BLaER1 (cell line): ENCODE data around the gene GPR82.

Source experiments
- H3K27ac ChIP-seq: shearing (Covaris generic); formaldehyde crosslinking; 2 replicates; pipeline ENCODE4 v1.8.1; 2022
- H3K27me3 ChIP-seq: shearing (Covaris generic); formaldehyde crosslinking; 2 replicates; pipeline ENCODE4 v1.8.1; 2022
- H3K36me3 ChIP-seq: shearing (Covaris generic); formaldehyde crosslinking; 2 replicates; pipeline ENCODE4 v1.8.1; 2022
- H3K4me1 ChIP-seq: shearing (Covaris generic); formaldehyde crosslinking; 2 replicates; pipeline ENCODE4 v1.8.1; 2022
- H3K4me2 ChIP-seq: shearing (Covaris generic); formaldehyde crosslinking; 2 replicates; pipeline ENCODE4 v1.8.1; 2022
- H3K4me3 ChIP-seq: shearing (Covaris generic); formaldehyde crosslinking; 2 replicates; pipeline ENCODE4 v1.8.1; 2022
- H3K9ac ChIP-seq: shearing (Covaris generic); formaldehyde crosslinking; 2 replicates; pipeline ENCODE4 v1.8.1; 2022
- H3K9me3 ChIP-seq: shearing (Covaris generic); formaldehyde crosslinking; 2 replicates; pipeline ENCODE4 v1.8.1; 2022
- H4K20me1 ChIP-seq: shearing (Covaris generic); formaldehyde crosslinking; 2 replicates; pipeline ENCODE4 v1.8.1; 2022
- Cebpa-rat ChIP-seq: shearing (Covaris generic); IDR thresholded peaks from 2 replicates; pipeline ENCODE4 v1.8.1; 2022

Gene GPR82

DNA sequence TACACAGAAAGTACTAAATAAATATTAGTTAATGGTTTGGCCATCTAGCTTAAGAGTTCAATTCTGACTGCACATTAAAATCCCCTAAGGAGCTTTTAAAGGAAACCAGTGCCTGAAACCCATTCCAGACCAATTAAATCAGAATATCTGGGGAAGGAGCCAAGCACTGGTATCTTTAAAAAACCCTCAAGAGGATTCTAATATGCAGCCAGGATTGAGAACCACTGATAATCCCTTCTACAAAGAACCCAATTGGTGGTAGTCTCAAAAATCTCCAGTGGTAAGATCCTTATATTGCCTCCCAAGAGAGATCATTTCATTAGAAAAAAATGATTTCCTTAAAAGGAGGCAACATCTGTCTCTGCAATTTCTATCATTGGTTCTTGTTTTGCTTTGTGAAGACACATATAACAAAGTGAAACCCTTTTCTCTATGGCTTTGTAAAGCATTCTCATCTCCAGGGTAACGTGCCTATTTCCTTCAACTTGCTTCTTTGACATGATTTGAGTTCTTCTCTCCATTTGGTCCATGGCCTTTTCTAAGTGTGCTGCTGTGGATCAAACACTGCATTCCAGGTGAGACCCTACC, 31.7 kb upstream of the GPR82 start:
- H3K4me1 ChIP-seq = no peaks in the 10 kb centered on the region
- no peak overlapping the region for H3K27ac ChIP-seq
- peaks cover 88% of the 10 kb centered on the region for H3K27me3 ChIP-seq
- H3K36me3 ChIP-seq = no peaks in the 10 kb centered on the region
- no peaks in the 10 kb centered on the region for H4K20me1 ChIP-seq
- no peak overlapping the region for H3K9ac ChIP-seq
- TF ChIP-seq Cebpa-rat = no peak
- H3K9me3 ChIP-seq = no peaks in the 10 kb centered on the region
- H3K4me2 ChIP-seq = no peak overlapping the region
- H3K4me3 ChIP-seq = no peak overlapping the region

DNA sequence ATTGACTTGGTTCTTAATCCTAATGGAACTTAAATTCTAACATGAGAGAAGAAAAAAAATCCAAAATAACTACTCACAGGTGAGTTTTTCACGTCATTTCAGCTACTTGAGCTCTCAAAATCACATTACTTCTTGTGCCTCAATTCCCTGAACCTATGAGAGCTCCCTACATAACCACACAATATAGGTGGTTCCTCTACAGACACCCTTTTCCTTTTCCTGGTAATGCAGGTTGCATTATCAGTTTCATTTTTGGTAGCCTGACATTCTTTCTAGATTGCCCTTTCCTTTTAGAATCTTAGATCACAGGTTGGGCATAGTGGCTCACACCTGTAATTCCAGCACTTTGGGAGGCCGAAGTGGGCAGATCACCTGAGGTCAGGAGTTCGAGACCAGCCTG, 31.0 kb upstream of the GPR82 start:
- no peaks in the 10 kb centered on the region for H4K20me1 ChIP-seq
- H3K4me2 ChIP-seq = no peak overlapping the region
- no peak for TF ChIP-seq Cebpa-rat

DNA sequence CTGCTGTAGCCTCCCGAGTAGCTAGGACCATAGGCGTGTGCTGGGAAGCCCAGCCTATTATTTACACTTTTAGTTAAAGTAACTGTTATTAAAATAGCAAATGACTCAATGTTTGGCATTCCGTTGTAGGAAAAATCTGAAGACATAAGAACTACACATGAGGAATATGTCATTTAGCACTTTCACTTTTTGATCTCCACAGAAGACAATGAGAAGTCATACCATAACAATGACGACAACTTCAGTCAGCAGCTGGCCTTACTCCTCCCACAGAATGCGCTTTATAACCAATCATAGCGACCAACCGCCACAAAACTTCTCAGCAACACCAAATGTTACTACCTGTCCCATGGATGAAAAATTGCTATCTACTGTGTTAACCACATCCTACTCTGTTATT, 28.6 kb upstream of the GPR82 start:
- no peak overlapping the region for H3K4me2 ChIP-seq
- H3K36me3 ChIP-seq = no peaks in the 10 kb centered on the region
- no peaks in the 10 kb centered on the region for H3K9me3 ChIP-seq
- no peaks in the 10 kb centered on the region for H4K20me1 ChIP-seq
- H3K27me3 ChIP-seq = peaks cover 81% of the 10 kb centered on the region
- TF ChIP-seq Cebpa-rat = no peak
- no peak overlapping the region for H3K9ac ChIP-seq
- no peak overlapping the region for H3K4me3 ChIP-seq
- no peaks in the 10 kb centered on the region for H3K4me1 ChIP-seq
- no peak overlapping the region for H3K27ac ChIP-seq

More for the DNA sequence above, 31.0 kb upstream of the GPR82 start:
- no peaks in the 10 kb centered on the region for H3K9me3 ChIP-seq
- no peaks in the 10 kb centered on the region for H3K4me1 ChIP-seq
- no peak overlapping the region for H3K4me3 ChIP-seq
- H3K27me3 ChIP-seq = peaks cover 88% of the 10 kb centered on the region
- H3K36me3 ChIP-seq = no peaks in the 10 kb centered on the region
- no peak overlapping the region for H3K9ac ChIP-seq
- no peak overlapping the region for H3K27ac ChIP-seq

DNA sequence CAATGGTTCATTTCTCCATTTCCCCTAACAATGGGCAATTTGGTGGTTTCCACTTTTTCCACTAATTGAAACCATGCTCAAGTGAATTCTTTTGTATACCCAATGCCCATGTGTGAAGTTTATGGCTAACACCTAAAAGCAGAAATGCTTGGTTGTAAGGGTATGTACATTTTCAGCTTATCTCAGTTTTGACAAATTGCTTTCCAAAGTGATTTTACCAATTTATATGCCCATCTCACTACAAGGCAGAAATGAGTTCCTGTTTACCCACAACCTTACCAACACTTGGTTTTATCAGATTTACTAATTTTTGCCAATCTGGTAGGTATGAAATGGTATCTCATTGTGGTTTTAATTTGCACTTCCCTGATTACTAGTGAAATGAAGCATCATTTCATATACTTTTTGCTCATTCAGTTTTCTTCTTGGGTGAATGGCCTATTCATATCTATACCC, 20.4 kb upstream of the GPR82 start:
- peaks cover 22% of the 10 kb centered on the region for H3K4me1 ChIP-seq
- no peaks in the 10 kb centered on the region for H4K20me1 ChIP-seq
- H3K27ac ChIP-seq = no peak overlapping the region
- TF ChIP-seq Cebpa-rat = no peak
- H3K4me2 ChIP-seq = no peak overlapping the region
- H3K9ac ChIP-seq = no peak overlapping the region
- peaks cover 76% of the 10 kb centered on the region for H3K27me3 ChIP-seq
- H3K9me3 ChIP-seq = no peaks in the 10 kb centered on the region
- H3K4me3 ChIP-seq = no peak overlapping the region
- H3K36me3 ChIP-seq = no peaks in the 10 kb centered on the region

DNA sequence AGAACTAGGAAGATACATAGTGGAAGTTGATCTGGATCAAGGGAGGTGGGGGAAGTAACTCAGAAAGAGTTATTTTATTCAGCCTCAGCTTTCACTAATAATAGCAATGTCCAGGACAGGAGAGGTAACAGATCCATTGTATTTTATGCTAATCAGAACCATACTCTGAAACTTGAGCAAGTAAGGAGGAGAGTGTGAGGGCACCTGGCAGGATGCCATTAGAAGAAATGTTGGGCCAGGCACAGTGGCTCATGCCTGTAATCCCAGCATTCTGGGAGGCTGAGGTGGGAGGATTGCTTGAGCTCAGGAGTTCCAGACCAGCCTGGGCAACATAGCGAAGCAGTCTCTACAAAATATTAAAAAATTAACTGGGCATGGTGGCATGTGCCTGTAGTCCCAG, 18.9 kb upstream of the GPR82 start:
- H3K27me3 ChIP-seq = peaks cover 76% of the 10 kb centered on the region
- H3K27ac ChIP-seq = peak overlapping the region; percentile 65; the same call in 1 of the 2 replicates
- H3K4me2 ChIP-seq = peak overlapping the region; percentile 39
- no peak overlapping the region for H3K4me3 ChIP-seq
- no peaks in the 10 kb centered on the region for H4K20me1 ChIP-seq
- no peaks in the 10 kb centered on the region for H3K9me3 ChIP-seq
- H3K4me1 ChIP-seq = peaks cover 22% of the 10 kb centered on the region
- no peak overlapping the region for H3K9ac ChIP-seq
- no peak for TF ChIP-seq Cebpa-rat
- H3K36me3 ChIP-seq = no peaks in the 10 kb centered on the region

DNA sequence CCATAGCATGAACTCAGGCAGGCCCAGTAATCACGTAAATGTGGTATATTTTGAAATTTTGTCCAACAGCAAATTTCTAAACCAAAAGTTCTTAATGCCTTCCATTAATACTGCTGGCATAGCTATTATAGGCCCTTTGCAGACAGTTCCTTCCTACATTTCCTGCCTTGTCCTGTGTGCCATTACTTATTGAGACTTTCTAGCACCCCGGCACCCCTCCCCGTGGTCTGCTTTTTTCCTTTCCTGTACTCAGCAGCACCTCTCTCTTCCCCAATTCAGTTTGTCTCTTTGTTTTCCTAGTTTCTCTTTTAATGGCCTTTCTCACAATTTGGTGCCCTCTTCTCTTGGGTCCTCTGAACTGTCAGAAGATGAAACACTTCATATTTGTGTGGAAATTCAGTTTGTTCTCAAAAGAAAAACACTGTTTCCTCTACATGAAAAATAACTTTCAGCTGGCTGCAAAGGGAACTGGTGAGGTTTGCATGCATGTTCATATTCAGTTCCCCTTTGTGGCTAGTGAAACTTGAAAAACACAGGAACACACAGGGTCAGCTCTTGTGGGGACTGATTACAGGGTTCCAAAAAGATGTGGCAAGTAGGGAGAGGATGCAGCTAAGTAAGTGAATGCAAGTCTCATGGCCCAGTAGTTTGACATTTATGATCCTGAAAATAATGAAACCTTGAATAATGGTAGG, 18.2 kb upstream of the GPR82 start:
- Histone ChIP-seq H3K9ac (no peak overlapping the region), H3K4me2 (peak overlapping the region; percentile 39), H3K27me3 (peaks cover 83% of the 10 kb centered on the region), H3K4me3 (no peak overlapping the region), H3K36me3 (no peaks in the 10 kb centered on the region), H3K4me1 (peaks cover 22% of the 10 kb centered on the region), H3K27ac (peak overlapping the region; percentile 65), H3K9me3 (no peaks in the 10 kb centered on the region), H4K20me1 (peaks cover 6% of the 10 kb centered on the region; the same call in 1 of the 2 replicates)
- TF ChIP-seq Cebpa-rat = no peak

DNA sequence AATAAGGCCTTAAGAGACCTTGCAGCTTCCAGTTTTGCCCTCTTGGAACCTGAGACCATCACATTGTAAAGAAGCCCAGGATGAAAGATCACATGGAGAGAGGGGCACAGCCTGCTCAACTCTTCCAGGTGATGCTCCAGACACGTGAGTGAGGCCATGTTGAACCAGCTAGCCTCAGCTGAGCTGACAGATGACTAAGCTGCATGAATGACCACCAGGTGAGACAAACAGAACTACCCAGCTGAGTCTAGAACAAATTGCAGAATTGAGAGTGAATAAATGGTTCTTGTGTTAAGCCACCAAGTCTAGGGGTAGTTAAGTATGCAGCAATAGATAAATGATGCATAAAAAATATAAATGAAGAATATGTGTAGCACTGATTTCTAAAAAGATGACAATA, 16.8 kb upstream of the GPR82 start:
- H3K4me3 ChIP-seq = no peak overlapping the region
- H4K20me1 ChIP-seq = peaks cover 9% of the 10 kb centered on the region; the same call in 1 of the 2 replicates
- no peak overlapping the region for H3K27ac ChIP-seq
- peaks cover 87% of the 10 kb centered on the region for H3K27me3 ChIP-seq
- no peaks in the 10 kb centered on the region for H3K36me3 ChIP-seq
- peaks cover 22% of the 10 kb centered on the region for H3K4me1 ChIP-seq
- no peak overlapping the region for H3K4me2 ChIP-seq
- no peaks in the 10 kb centered on the region for H3K9me3 ChIP-seq
- no peak for TF ChIP-seq Cebpa-rat
- no peak overlapping the region for H3K9ac ChIP-seq

DNA sequence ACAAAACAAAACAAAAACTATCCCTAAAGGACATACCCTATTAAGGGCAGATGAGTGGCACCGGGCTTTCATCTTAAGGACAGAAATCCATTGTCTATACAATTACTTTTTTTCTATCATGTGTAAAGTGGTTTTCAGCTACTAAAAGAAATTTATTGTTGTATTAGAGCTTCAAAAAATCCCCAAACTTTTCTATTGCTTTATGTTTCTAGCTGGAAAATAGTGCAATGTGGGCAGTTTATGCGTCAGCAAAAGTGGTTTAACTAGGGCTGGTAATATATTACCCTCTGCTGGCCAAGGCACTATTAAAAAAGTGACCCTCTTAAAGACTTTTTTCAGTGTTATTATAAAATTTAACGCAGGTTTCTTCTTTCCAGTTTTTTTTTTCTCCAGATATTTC, 15.5 kb upstream of the GPR82 start:
- H4K20me1 ChIP-seq = peaks cover 9% of the 10 kb centered on the region; the same call in 1 of the 2 replicates
- no peaks in the 10 kb centered on the region for H3K36me3 ChIP-seq
- peaks cover 89% of the 10 kb centered on the region for H3K27me3 ChIP-seq
- H3K9ac ChIP-seq = no peak overlapping the region
- peaks cover 22% of the 10 kb centered on the region for H3K4me1 ChIP-seq
- no peak for TF ChIP-seq Cebpa-rat
- H3K27ac ChIP-seq = no peak overlapping the region
- H3K4me3 ChIP-seq = no peak overlapping the region
- H3K4me2 ChIP-seq = no peak overlapping the region
- no peaks in the 10 kb centered on the region for H3K9me3 ChIP-seq

DNA sequence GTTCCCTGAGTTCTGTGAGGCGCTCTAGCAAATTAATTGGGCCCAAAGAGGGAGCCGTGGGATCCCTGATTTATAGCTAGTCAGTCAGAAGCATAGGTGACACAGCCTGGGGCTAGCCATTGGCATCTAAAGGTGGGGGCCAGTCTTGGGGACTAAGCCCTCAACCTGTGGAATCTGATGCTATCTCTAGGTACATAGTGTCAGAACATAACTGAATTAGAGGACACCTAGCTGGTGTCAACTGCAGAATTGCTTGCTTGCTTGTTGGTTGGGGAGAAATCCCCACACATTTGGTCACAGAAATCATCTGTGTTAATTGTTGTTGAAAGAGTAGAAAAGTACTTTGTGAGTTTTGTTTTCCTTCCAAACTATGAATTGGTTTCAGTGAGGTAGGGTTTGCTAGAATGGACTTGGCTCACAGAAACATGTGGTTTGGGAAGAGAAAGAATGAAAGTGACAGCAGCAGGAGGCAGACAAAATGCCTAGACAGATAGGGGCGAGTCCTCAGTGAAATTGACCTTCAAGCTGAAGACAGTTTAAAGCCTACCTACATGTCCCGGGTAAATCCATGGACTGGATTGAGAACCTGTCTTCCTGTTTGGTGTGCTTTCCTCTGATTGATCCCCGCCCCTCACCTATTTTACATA, 12.8 kb upstream of the GPR82 start:
- H3K4me1 ChIP-seq = peaks cover 6% of the 10 kb centered on the region
- H3K36me3 ChIP-seq = no peaks in the 10 kb centered on the region
- TF ChIP-seq Cebpa-rat = no peak
- peaks cover 9% of the 10 kb centered on the region; the same call in 1 of the 2 replicates for H4K20me1 ChIP-seq
- no peak overlapping the region for H3K4me3 ChIP-seq
- peaks cover 89% of the 10 kb centered on the region for H3K27me3 ChIP-seq
- no peak overlapping the region for H3K27ac ChIP-seq
- H3K9ac ChIP-seq = no peak overlapping the region
- H3K9me3 ChIP-seq = no peaks in the 10 kb centered on the region
- no peak overlapping the region for H3K4me2 ChIP-seq

DNA sequence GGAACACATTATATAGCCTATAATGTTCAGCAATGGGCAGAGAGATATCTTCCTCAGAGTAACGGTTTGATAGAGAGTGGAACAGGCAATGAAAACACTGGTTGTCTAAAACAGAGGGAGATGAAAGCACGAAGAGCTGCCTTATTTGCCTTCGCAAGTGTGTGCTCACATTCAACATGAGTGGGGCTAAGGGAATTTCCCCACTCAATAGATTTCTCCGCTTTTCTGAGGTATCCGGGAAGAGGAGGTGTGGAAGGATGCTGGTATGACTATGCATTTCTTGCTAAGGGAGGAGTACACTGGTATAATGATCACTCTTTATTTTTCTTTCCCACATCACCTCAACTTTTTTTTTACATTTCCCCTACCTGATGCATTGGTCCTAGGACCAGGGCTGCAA, 7.8 kb upstream of the GPR82 start:
- Histone ChIP-seq H3K9me3 (peaks cover 34% of the 10 kb centered on the region), H3K9ac (no peak overlapping the region), H3K27me3 (peaks cover 98% of the 10 kb centered on the region), H3K4me1 (peaks cover 15% of the 10 kb centered on the region), H3K4me2 (no peak overlapping the region), H3K4me3 (no peak overlapping the region), H4K20me1 (no peaks in the 10 kb centered on the region; the same call in 1 of the 2 replicates), H3K36me3 (0 out of 2 replicates have a peak, but pooled peaks cover 8% of the 10 kb centered on the region), H3K27ac (no peak overlapping the region)
- TF ChIP-seq Cebpa-rat = no peak
